Measurements from ENCODE around the gene BET1. TPM values are rescaled to one million over a fixed set of nuclear protein-coding genes. Genes with fewer than 3 reads are reported as not detected.
"Not testable (repeated sequence)": the region's sequence is repeated elsewhere in the genome, so short reads cannot be mapped to it uniquely, and the experiment has no call there.

The BET1 gene
- polyA plus RNA-seq, 2 of the 4 experiments (the other 2 are of a cell fraction) = 31.5 to 64.3 TPM

DNA sequence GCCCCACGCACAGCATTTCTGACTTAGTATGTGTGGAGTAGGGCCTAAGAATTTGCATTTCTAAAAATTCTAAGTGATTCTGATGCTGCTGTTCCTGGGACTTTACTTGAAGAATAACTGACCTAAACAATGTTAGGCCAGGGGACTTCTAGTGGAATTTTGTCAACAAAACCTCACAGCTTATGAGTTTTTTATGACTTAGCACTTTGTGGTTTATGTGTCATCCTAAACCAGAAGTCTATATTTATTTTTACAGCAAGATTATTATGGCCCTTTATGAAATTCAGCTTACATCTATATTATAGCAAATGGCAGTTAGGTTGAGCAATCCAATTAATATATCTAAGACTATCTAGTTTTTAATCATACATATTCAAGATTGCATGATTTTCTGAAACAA lies 24.6 kb upstream of the BET1 start (continued):
- TF ChIP-seq FOXS1 (CRISPR knock-in tag; IDR thresholded peaks at IDR 0.05) = no peak
- TF ChIP-seq ELK1 (IDR thresholded peaks at IDR 0.05; ENCODE audit: low read depth, low read length) = no peak
- TF ChIP-seq RAD21 (conservative IDR thresholded peaks at IDR 0.05 in 1 of 2, IDR thresholded peaks at IDR 0.05 in 1 of 2) = no peak
- no peak for TF ChIP-seq HMGXB4 (CRISPR knock-in tag; IDR thresholded peaks at IDR 0.05; ENCODE audit: borderline replicate concordance)
- TF ChIP-seq, protein P1, sequence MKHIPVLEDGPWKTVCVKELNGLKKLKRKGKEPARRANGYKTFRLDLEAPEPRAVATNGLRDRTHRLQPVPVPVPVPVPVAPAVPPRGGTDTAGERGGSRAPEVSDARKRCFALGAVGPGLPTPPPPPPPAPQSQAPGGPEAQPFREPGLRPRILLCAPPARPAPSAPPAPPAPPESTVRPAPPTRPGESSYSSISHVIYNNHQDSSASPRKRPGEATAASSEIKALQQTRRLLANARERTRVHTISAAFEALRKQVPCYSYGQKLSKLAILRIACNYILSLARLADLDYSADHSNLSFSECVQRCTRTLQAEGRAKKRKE (CRISPR knock-in tag; IDR thresholded peaks at IDR 0.05; ENCODE audit: low read depth) = no peak
- TF ChIP-seq KDM5A (IDR thresholded peaks at IDR 0.05) = no peak
- no peak for TF ChIP-seq ZC3H11A (IDR thresholded peaks at IDR 0.05)

GRCh38 chr7:94026619-94027018 lies 22.5 kb upstream of the BET1 start:
- H3K4me1 ChIP-seq; DNase-seq (ENCODE audit: low read depth in 1 of 2, low spot score in 1 of 2); H3K27ac ChIP-seq; H3K9me3 ChIP-seq; H3K4me3 ChIP-seq; POLR2A ChIA-PET; CTCF ChIA-PET; H3K4me2 ChIP-seq; ATAC-seq; FAIRE-seq: not testable (repeated sequence)
- whole genome bisulfite sequencing (ENCODE audit: missing lambda C conversion rate) = 83% methylated on average over 2 of the region's 2 CpGs

DNA sequence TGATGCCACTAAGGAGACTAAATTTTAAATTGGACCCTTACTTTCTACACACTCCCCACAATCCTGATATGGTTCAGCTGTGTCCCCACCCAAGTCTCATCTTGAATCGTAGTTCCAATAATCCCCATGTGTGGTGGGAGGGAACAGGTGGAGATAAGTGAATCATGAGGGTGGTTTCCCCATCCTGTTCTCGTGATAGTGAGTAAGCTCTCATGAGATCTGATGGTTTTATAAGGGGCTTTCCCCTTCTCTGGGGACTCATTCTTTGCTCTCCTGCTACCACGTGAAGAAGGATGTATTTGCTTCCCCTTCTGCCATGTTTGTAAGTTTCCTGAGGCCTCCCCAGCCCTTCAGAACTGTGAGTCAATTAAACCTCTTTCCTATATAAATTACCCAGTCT lies 18.4 kb upstream of the BET1 start:
- TF ChIP-seq, protein P2, sequence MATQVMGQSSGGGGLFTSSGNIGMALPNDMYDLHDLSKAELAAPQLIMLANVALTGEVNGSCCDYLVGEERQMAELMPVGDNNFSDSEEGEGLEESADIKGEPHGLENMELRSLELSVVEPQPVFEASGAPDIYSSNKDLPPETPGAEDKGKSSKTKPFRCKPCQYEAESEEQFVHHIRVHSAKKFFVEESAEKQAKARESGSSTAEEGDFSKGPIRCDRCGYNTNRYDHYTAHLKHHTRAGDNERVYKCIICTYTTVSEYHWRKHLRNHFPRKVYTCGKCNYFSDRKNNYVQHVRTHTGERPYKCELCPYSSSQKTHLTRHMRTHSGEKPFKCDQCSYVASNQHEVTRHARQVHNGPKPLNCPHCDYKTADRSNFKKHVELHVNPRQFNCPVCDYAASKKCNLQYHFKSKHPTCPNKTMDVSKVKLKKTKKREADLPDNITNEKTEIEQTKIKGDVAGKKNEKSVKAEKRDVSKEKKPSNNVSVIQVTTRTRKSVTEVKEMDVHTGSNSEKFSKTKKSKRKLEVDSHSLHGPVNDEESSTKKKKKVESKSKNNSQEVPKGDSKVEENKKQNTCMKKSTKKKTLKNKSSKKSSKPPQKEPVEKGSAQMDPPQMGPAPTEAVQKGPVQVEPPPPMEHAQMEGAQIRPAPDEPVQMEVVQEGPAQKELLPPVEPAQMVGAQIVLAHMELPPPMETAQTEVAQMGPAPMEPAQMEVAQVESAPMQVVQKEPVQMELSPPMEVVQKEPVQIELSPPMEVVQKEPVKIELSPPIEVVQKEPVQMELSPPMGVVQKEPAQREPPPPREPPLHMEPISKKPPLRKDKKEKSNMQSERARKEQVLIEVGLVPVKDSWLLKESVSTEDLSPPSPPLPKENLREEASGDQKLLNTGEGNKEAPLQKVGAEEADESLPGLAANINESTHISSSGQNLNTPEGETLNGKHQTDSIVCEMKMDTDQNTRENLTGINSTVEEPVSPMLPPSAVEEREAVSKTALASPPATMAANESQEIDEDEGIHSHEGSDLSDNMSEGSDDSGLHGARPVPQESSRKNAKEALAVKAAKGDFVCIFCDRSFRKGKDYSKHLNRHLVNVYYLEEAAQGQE (IDR thresholded peaks at IDR 0.05) = no peak
- no peak for TF ChIP-seq TFCP2L1 (CRISPR knock-in tag; IDR thresholded peaks at IDR 0.05)
- TF ChIP-seq RAD21 (conservative IDR thresholded peaks at IDR 0.05 in 1 of 2, IDR thresholded peaks at IDR 0.05 in 1 of 2) = no peak
- 47% methylated on average over 3 of the region's 3 CpGs for WGBS (ENCODE audit: missing lambda C conversion rate)
- ChIA-PET CTCF (interaction anchor here (0.6 kb wide), 1 partner anchor 200 kb away, joined by 3 read pairs; no protein-coding TSS in a partner anchor), POLR2A (no interaction called here)
- H3K4me1 ChIP-seq = no peaks in the 10 kb centered on the region
- H3K27ac ChIP-seq = no peak overlapping the region
- H3K4me2 ChIP-seq = no peak overlapping the region
- no peak overlapping the region for H3K4me3 ChIP-seq
- H3K9me3 ChIP-seq = no peaks in the 10 kb centered on the region
- DNase-seq (ENCODE audit: low read depth in 1 of 2, low spot score in 1 of 2) (no peak), ATAC-seq (no peak), FAIRE-seq (no peak)

- 70% methylated on average over 1 of the region's 1 CpG for WGBS (ENCODE audit: missing lambda C conversion rate)
- no peaks in the 10 kb centered on the region for H3K4me1 ChIP-seq
- TF ChIP-seq NFE2L2 (conservative IDR thresholded peaks at IDR 0.05; ENCODE audit: low read length) (no peak), BHLHE40 (IDR thresholded peaks at IDR 0.05; ENCODE audit: low read depth, low read length) (no peak), ESRRA (IDR thresholded peaks at IDR 0.05; ENCODE audit: borderline replicate concordance, low read length) (no peak), SREBF2 (IDR thresholded peaks at IDR 0.05) (no peak), HMGXB4 (CRISPR knock-in tag; IDR thresholded peaks at IDR 0.05; ENCODE audit: borderline replicate concordance) (no peak), CBX2 (IDR thresholded peaks at IDR 0.05; ENCODE audit: borderline replicate concordance, low read depth) (no peak)
- DNase-seq (ENCODE audit: low read depth in 1 of 2, low spot score in 1 of 2) = no peak
- H3K4me3 ChIP-seq = no peak overlapping the region
- ChIA-PET CTCF (no interaction called here), POLR2A (no interaction called here)
- no peak overlapping the region for H3K4me2 ChIP-seq
- no peaks in the 10 kb centered on the region for H3K9me3 ChIP-seq
- FAIRE-seq = no peak
- no peak overlapping the region for H3K27ac ChIP-seq
- no peak for ATAC-seq
These were observed 12.6 kb upstream of the BET1 start for GRCh38 chr7:94016786-94017185.

Data from A549 (cell line).